ENCODE results near the gene FRY.

GRCh38 chr13:32311188-32311897 lies 279.8 kb downstream of the FRY start:
- TF ChIP-seq CTCF (conservative IDR thresholded peaks at IDR 0.05), result no peak
- TF ChIP-seq ZFX (IDR thresholded peaks at IDR 0.05), result no peak

Measured in C4-2B (cell line).